ENCODE data around the gene EGFR.

Gene EGFR

DNA sequence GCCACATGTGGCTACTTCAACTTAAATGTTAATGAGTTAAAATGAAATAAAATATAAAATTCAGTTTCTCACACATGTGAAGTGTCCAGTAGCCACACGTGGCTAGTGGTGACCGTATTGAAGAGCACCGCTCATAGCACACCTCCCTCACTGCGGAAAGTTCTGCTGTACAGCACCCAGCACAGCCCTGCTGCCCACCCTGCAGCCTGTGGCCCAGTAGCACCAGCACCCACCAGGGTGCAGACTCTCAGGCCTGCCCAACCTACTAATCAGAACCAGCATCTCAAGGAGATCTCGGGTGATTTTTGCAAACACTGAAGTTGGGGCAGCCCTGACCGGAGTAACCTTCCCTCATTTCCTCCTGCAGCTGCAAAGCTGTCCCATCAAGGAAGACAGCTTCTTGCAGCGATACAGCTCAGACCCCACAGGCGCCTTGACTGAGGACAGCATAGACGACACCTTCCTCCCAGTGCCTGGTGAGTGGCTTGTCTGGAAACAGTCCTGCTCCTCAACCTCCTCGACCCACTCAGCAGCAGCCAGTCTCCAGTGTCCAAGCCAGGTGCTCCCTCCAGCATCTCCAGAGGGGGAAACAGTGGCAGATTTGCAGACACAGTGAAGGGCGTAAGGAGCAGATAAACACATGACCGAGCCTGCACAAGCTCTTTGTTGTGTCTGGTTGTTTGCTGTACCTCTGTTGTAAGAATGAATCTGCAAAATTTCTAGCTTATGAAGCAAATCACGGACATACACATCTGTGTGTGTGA, 183.5 kb downstream of the EGFR start:
- DNase-seq (ENCODE audit: insufficient read length, low spot score) (no peak), FAIRE-seq (no peak)

DNA sequence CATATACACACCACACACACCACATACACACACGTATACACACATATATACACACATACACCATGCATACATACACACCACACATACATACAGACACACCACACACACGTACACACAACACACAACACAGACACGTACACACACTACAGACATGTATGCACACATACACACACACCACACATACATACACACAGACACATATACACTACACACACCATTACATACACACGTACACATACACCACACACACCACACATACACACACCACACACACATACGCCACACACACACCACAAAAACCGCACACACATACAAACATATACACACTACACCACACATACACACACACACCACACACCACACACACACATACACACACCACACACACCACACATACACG, 184.5 kb downstream of the EGFR start:
- FAIRE-seq (no peak), DNase-seq (ENCODE audit: insufficient read length, low spot score) (no peak)

DNA sequence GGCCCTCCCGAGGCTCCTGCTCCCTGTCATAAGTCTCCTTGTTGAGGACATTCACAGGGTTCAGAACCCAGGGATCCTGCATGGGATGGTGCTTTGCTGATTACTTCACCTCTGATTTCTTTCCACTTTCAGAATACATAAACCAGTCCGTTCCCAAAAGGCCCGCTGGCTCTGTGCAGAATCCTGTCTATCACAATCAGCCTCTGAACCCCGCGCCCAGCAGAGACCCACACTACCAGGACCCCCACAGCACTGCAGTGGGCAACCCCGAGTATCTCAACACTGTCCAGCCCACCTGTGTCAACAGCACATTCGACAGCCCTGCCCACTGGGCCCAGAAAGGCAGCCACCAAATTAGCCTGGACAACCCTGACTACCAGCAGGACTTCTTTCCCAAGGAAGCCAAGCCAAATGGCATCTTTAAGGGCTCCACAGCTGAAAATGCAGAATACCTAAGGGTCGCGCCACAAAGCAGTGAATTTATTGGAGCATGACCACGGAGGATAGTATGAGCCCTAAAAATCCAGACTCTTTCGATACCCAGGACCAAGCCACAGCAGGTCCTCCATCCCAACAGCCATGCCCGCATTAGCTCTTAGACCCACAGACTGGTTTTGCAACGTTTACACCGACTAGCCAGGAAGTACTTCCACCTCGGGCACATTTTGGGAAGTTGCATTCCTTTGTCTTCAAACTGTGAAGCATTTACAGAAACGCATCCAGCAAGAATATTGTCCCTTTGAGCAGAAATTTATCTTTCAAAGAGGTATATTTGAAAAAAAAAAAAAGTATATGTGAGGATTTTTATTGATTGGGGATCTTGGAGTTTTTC, 186.5 kb downstream of the EGFR start:
- DNase-seq (ENCODE audit: insufficient read length, low spot score) (no peak), FAIRE-seq (no peak)

DNA sequence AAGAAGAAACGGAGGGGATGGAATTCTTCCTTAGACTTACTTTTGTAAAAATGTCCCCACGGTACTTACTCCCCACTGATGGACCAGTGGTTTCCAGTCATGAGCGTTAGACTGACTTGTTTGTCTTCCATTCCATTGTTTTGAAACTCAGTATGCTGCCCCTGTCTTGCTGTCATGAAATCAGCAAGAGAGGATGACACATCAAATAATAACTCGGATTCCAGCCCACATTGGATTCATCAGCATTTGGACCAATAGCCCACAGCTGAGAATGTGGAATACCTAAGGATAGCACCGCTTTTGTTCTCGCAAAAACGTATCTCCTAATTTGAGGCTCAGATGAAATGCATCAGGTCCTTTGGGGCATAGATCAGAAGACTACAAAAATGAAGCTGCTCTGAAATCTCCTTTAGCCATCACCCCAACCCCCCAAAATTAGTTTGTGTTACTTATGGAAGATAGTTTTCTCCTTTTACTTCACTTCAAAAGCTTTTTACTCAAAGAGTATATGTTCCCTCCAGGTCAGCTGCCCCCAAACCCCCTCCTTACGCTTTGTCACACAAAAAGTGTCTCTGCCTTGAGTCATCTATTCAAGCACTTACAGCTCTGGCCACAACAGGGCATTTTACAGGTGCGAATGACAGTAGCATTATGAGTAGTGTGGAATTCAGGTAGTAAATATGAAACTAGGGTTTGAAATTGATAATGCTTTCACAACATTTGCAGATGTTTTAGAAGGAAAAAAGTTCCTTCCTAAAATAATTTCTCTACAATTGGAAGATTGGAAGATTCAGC, 187.6 kb downstream of the EGFR start:
- DNase-seq (ENCODE audit: insufficient read length, low spot score): no peak
- no peak for FAIRE-seq

DNA sequence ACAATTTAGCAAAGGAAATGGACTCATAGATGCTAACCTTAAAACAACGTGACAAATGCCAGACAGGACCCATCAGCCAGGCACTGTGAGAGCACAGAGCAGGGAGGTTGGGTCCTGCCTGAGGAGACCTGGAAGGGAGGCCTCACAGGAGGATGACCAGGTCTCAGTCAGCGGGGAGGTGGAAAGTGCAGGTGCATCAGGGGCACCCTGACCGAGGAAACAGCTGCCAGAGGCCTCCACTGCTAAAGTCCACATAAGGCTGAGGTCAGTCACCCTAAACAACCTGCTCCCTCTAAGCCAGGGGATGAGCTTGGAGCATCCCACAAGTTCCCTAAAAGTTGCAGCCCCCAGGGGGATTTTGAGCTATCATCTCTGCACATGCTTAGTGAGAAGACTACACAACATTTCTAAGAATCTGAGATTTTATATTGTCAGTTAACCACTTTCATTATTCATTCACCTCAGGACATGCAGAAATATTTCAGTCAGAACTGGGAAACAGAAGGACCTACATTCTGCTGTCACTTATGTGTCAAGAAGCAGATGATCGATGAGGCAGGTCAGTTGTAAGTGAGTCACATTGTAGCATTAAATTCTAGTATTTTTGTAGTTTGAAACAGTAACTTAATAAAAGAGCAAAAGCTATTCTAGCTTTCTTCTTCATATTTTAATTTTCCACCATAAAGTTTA, 188.8 kb downstream of the EGFR start:
- no peak for DNase-seq (ENCODE audit: insufficient read length, low spot score)
- no peak for FAIRE-seq

DNA sequence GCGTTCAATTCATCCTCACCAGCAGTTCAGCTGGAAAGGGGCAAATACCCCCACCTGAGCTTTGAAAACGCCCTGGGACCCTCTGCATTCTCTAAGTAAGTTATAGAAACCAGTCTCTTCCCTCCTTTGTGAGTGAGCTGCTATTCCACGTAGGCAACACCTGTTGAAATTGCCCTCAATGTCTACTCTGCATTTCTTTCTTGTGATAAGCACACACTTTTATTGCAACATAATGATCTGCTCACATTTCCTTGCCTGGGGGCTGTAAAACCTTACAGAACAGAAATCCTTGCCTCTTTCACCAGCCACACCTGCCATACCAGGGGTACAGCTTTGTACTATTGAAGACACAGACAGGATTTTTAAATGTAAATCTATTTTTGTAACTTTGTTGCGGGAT, 190.5 kb downstream of the EGFR start:
- FAIRE-seq: no peak
- no peak for DNase-seq (ENCODE audit: insufficient read length, low spot score)

DNA sequence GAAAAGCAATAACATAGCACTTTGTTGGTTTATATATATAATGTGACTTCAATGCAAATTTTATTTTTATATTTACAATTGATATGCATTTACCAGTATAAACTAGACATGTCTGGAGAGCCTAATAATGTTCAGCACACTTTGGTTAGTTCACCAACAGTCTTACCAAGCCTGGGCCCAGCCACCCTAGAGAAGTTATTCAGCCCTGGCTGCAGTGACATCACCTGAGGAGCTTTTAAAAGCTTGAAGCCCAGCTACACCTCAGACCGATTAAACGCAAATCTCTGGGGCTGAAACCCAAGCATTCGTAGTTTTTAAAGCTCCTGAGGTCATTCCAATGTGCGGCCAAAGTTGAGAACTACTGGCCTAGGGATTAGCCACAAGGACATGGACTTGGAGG, 191.4 kb downstream of the EGFR start:
- FAIRE-seq (no peak), DNase-seq (ENCODE audit: insufficient read length, low spot score) (no peak)

DNA sequence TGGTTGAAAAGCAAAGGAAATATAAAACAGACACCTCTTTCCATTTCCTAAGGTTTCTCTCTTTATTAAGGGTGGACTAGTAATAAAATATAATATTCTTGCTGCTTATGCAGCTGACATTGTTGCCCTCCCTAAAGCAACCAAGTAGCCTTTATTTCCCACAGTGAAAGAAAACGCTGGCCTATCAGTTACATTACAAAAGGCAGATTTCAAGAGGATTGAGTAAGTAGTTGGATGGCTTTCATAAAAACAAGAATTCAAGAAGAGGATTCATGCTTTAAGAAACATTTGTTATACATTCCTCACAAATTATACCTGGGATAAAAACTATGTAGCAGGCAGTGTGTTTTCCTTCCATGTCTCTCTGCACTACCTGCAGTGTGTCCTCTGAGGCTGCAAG, 191.9 kb downstream of the EGFR start:
- no peak for FAIRE-seq
- no peak for DNase-seq (ENCODE audit: insufficient read length, low spot score)

DNA sequence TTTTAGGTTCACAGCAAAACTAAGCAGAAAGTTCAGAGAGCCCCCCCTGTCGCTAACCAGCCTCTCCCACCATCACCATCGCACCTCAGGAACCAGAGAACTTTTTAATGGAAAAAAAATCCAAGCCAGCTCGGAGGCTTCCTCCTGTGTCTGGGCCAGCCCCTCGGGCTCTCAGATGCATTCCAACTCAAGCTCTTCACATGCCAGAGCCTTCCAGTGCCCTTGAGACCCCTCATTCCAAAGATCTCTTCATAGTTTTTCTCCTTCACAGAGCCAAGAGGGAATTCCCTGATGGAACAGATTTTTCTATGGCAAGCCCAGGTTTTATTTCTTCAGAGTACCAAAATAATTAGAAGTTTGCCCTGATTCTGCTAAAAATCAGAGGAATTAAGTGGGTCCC, 192.9 kb downstream of the EGFR start:
- FAIRE-seq (no peak), DNase-seq (ENCODE audit: insufficient read length, low spot score) (no peak)

DNA sequence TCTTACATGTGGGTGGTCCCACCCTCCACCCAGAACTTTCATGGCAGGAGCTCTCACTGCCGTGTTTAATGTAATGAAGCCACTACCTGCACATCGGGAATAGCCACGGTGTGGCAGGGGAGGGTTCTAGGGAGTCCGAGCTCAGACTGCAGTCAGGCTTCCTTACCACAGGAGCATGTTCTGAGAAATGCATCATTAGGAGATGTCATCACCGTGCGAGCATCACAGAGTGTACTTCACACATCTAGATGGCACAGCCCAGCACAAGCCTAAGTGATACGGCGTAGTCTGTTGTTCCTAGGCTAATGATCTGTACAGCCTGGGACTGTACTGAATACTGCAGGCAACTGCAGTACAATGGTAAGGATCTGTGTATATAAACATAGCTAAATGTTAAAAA, 193.4 kb downstream of the EGFR start:
- FAIRE-seq: no peak

DNA sequence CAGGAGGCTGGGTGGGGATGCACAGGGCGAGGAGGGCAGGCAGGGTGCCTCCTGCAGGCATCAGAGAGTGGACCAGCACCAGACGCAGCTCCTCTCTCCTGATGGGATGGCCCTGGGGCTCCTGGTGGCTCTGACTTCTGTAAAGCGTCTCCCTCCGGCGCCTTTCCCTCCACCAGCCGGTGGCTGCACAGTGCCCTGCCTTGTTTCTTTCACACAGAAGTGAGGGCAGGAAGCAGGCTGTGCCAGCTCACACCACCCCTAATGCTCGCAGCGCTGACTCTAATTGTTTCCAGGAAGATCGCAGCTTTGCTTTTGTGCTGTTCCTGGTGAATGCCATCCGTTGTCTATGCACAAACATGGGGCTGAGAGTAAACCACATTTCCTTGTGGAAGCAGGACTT, 194.0 kb downstream of the EGFR start:
- DNase-seq (ENCODE audit: insufficient read length, low spot score) (no peak), FAIRE-seq (no peak)

More for the DNA sequence above, 193.4 kb downstream of the EGFR start:
- DNase-seq (ENCODE audit: insufficient read length, low spot score): no peak

DNA sequence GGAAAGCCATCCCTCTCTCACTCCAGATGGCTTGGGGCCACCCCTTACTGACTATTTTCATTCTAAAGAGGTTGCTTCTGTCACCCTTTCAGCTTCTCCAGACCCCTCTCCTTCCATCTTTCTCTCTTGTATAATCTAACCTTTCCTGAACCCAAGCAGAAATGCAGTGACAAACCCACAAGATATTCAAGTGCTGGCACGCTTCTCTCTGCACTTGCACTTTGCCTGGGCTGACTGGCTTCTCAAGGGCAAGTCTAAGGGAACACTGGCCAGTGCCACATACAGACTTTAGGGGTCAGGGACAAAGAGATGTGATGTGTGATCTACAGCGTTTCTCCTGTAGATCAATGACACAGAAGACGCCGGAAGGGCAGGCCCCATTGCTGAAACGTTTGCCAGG, 195.9 kb downstream of the EGFR start:
- no peak for DNase-seq (ENCODE audit: insufficient read length, low spot score)
- no peak for FAIRE-seq

DNA sequence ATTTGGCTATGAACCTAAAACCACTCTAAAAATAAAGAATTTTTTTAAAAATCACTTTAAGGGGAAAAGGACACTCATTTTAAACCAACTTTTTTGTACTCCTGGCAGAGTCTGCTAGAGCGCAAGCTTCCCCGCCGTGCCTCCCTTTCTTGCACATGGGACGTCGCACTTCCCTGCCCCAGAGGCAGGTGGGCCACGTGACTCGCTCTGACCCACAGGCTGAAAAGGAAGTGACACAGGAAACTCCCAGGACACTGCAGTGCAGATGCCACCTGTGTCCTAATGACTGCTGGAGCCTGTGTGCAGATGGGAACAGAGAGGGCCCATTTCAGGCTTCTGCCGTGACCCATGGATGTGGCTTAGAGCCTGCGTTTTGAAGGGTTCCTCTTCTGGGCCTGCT, 204.2 kb downstream of the EGFR start:
- no peak for FAIRE-seq
- no peak for DNase-seq (ENCODE audit: insufficient read length, low spot score)

DNA sequence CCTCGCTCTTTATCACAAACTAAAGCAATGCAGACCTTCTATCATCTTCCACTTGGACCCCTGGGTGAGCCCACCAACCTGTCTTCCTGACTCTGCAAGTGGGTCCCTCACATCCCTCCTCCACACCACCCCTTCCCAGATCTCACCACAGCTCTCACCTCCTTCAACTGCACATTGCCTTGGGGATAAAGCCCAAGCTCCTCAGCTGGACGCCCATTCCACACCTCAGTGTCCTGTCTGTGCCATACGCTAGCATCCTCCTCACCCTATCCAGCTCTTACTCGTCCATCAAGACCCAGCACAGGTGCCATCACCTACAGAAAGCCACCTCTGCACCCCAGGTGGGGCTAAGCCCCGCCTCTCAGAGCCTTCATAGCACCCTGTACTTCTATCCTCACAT, 205.3 kb downstream of the EGFR start:
- no peak for FAIRE-seq

DNA sequence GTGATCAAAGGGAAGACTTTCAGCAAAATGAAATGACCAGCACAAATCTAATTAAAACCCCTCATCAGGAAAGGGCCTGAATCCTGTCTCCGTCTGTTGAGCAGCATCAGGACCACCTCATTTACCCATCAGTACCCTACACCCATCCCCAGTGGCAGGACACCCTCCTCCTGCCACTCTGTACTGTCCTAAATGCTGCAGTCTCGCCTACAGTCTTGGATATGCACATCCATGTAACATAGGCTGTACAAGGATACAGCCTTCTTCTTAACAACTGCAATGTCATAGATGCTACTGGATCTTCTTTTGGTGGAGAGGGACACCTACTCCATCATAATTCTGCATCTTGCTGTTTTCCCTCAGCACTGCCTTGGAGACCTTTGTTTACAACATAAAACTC, 206.0 kb downstream of the EGFR start:
- FAIRE-seq: no peak
- DNase-seq (ENCODE audit: insufficient read length, low spot score): no peak

More for the DNA sequence above, 205.3 kb downstream of the EGFR start:
- DNase-seq (ENCODE audit: insufficient read length, low spot score): no peak

DNA sequence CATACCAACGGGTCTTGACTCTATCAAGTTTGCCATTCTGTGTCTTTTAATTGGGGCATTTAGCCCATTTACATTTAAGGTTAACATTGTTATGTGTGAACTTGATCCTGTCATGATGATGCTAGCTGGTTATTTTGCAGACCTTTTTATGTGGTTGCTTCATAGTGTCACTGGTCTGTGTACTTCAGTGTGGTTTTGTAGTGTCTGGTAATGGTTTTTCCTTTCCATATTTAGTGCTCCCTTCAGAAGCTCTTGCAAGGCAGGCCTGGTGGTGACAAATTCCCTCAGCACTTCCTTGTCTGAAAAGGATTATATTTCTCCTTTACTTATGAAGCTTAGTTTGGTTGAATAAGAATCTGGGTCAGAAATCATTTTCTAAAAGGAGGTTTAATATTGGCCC, 211.2 kb downstream of the EGFR start:
- FAIRE-seq (no peak), DNase-seq (ENCODE audit: insufficient read length, low spot score) (no peak)

DNA sequence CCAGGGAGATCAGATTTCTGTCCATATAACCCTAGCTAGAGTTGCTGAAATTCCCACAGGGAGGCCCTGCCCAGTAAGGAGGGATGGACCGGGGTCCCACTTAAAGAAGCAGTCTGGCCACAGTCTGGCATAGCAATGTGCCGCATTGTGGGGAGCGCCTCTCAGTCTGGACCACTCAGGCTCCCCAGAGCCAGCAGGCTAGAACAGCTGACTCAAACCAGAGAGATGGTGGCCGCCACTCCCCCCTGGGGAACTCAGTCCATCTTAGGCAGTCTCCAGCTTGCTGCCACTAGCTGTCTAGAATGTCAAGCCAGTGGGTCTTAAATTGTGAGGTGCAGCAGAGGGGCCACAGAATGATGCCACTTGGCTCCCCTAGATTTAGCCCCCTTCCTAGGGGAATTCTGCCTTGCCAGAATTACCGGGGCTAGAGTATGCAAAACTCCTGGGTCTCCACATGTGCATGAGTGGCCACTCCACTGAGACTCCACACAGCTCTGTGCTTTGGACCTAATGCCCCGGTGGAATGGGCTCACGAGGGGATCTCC, 213.0 kb downstream of the EGFR start:
- no peak for FAIRE-seq

DNA sequence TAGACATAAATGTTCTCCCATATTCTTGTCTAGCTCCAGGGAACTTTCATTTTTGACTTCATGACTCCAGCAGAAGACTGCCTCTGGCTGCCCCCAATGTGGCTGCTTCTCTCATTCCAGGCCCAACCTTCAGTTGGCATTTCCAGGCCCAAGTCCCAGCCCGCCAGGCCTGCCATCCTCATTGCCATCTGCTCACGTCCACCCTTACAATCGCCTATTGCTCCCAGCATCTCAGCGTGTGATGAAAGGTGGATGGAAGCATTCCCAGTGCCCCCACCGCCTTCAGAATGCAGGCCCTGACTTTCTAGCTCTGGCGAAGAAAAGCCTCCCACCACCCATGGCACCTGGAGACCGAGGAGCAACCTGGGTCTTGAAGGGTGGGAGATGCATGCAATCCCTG, 214.2 kb downstream of the EGFR start:
- DNase-seq (ENCODE audit: insufficient read length, low spot score) (no peak), FAIRE-seq (no peak)

More for the DNA sequence above, 213.0 kb downstream of the EGFR start:
- DNase-seq (ENCODE audit: insufficient read length, low spot score): no peak

DNA sequence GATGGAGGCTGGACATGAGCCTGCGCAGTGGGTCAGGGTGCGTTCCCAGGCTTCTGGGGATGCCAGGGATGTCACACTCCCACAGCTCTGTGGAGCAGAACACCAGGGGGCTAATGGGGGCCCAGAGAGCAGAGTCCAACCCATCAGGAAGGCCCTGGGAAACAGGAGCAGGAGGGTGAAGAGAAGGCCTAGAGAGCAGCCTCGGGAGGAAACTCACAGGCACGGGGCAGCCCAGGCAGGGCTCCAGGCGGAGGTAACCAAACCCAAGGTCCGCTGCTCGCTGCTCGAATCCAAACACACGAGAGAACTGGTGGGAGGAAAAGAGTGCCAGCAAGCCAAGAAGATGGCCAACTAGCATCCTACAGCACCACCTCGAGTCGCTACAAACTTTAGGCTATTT, 215.6 kb downstream of the EGFR start:
- DNase-seq (ENCODE audit: insufficient read length, low spot score) (no peak), FAIRE-seq (no peak)

DNA sequence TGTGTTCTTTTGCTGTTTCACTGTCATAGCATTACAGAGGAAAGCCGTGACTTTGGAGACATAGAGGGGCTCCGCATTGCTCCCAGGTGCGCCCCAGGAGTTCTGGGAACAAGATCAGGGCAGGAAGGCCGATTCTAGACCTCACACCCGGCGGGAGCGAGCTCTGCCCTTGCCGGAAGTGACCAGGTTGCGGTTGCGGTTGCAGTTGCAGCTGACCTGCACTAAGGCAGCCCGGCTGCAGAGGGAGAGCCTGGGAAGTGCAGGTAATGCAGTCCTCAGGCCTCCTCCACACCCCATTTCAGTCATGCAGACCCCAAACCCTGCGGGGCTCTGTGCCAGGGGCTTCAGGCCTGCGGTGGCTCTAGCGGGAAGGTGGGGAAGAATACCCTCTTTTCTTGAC, 216.3 kb downstream of the EGFR start:
- DNase-seq (ENCODE audit: insufficient read length, low spot score) (no peak), FAIRE-seq (no peak)

DNA sequence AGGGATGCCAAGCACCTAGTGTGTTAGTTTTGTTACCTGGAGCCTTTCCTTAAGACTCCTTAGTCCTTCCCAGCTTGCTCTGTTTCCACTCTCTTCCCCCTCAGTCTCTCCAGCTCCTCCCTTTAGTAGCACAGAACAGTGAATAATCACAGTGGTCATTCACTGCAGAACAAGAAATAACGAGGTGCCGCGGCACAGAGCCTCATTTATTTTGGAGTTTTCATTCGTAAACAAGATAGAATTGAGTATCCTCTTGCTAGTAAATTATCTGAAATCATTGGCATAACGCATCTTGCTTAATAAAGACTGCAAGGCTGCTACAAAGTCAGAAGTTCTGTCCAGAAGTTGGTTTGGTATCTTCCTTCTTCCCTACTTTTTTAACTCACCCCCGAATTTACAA, 217.0 kb downstream of the EGFR start:
- DNase-seq (ENCODE audit: insufficient read length, low spot score) (no peak), FAIRE-seq (no peak)

Data from GM19239 (cell line).